Mammary epithelial cell (primary cell): ENCODE measurements around the gene BIN1.

Experiments
- CTCF ChIP-seq, 2 donors: IDR thresholded peaks in 1 of 2; conservative IDR thresholded peaks in 1 of 2; 2 replicates each; pipeline ENCODE4 v1.5.1; 2011 to 2012; ENCODE audit warnings: inconsistent platforms in 2 of 2, low read length in 2 of 2, mild to moderate bottlenecking in 2 of 2, control low read depth in 1 of 2, low read depth in 1 of 2; ENCODE audit not compliant: insufficient read depth in 1 of 2; ENCODE audit errors: extremely low read depth in 1 of 2
- EZH2 ChIP-seq: IDR thresholded peaks from 2 replicates; pipeline ENCODE4 v1.6.1; 2012; ENCODE audit warnings: low read length, inconsistent platforms, borderline replicate concordance

DNA sequence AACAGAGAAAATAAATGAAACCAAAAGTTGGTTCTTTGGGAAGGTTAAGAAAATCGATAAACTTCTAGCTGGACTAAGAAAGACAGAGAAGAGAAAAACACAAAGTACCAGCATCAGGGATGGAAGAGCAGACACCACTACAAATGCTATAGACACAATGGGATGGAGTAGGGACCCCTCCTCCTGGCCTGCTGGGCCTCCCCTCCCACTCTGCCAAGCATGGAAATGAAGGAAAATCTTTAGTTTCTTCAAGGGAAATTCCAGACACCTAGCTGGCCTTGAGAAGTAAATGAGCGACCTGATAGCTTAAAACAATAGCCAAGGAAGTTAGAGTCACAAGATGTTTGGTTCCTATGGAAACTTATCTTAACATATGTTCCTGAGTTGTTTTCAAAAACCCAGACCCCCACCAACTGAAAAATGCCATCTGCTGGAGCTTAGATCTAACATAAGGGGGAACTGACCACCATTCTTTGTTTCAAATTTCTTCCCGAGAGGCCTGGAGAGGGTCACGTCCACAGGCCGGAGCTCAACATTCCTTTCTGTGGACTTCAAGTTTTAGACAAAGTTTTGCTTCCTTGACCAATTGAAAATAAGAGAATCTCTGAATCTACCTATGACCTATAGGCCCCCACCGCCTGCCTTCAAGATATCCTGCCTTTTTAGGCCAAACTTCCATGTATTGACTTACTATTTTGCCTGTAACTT lies 101.9 kb downstream of the BIN1 start:
- no peak for TF ChIP-seq CTCF (conservative IDR thresholded peaks at IDR 0.05 in 1 of 2, IDR thresholded peaks at IDR 0.05 in 1 of 2; ENCODE audit: extremely low read depth in 1 of 2, insufficient read depth in 1 of 2, low read depth in 1 of 2, low read length in 2 of 2)
- no peak for TF ChIP-seq EZH2
